HEK293T (cell line): ENCODE data around the gene KRT13.

Experiments used
- CTCF ChIA-PET: fragments of 350-600 bp; formaldehyde crosslinking; extraction: SDS; loops from one replicate; lab custom pipeline; 2021; ENCODE audit warnings: antibody characterized with exemption, inconsistent platforms; lab: Yijun Ruan, JAX
- POLR2A ChIA-PET: fragments of 350-600 bp; formaldehyde crosslinking; extraction: SDS; loops from one replicate; lab custom pipeline; 2020; ENCODE audit warnings: antibody characterized with exemption, inconsistent platforms; lab: Yijun Ruan, JAX
- DNase-seq: peaks from one replicate; pipeline ENCODE4 v3.0.0; 2012; ENCODE audit warnings: mixed read lengths; ENCODE audit errors: extremely low spot score
- ARNT ChIP-seq: fragments of 450-650 bp; IDR thresholded peaks from 2 replicates; pipeline ENCODE4 v1.6.1; 2017; ENCODE audit warnings: mild to moderate bottlenecking
- BHLHE40 ChIP-seq: fragments of 450-650 bp; IDR thresholded peaks from 2 replicates; pipeline ENCODE4 v1.6.1; 2016; ENCODE audit warnings: mild to moderate bottlenecking, moderate library complexity, borderline replicate concordance
- CTBP1 ChIP-seq: fragments of 450-650 bp; IDR thresholded peaks from 2 replicates; pipeline ENCODE4 v1.6.1; 2016; ENCODE audit warnings: borderline replicate concordance
- ELF4 ChIP-seq: fragments of 450-650 bp; IDR thresholded peaks from 2 replicates; pipeline ENCODE4 v1.6.1; 2017; ENCODE audit warnings: antibody characterized with exemption
- FOXA1 ChIP-seq: fragments of 450-650 bp; IDR thresholded peaks from 2 replicates; pipeline ENCODE4 v1.6.1; 2016; ENCODE audit warnings: mild to moderate bottlenecking
- FOXK2 ChIP-seq: fragments of 450-650 bp; IDR thresholded peaks from 2 replicates; pipeline ENCODE4 v1.6.1; 2016; ENCODE audit warnings: mild to moderate bottlenecking
- FOXM1 ChIP-seq: fragments of 450-650 bp; IDR thresholded peaks from 2 replicates; pipeline ENCODE4 v1.6.1; 2017; ENCODE audit warnings: mild to moderate bottlenecking, borderline replicate concordance
- HDGF ChIP-seq: fragments of 450-650 bp; IDR thresholded peaks from 2 replicates; pipeline ENCODE4 v1.6.1; 2017; ENCODE audit warnings: antibody characterized with exemption, borderline replicate concordance
- L3MBTL2 ChIP-seq: fragments of 450-650 bp; conservative IDR thresholded peaks from 2 replicates; pipeline ENCODE4 v1.6.1; 2016; ENCODE audit warnings: mild to moderate bottlenecking
- LEF1 ChIP-seq: fragments of 450-650 bp; IDR thresholded peaks from 2 replicates; pipeline ENCODE4 v1.6.1; 2017; ENCODE audit warnings: mild to moderate bottlenecking, borderline replicate concordance
- NFRKB ChIP-seq: fragments of 450-650 bp; IDR thresholded peaks from 2 replicates; pipeline ENCODE4 v1.6.1; 2016; ENCODE audit warnings: mild to moderate bottlenecking, moderate library complexity
- PKNOX1 ChIP-seq: fragments of 450-650 bp; IDR thresholded peaks from 2 replicates; pipeline ENCODE4 v1.6.1; 2016
- SP1 ChIP-seq: fragments of 450-650 bp; IDR thresholded peaks from 2 replicates; pipeline ENCODE4 v1.6.1; 2017
- SUZ12 ChIP-seq: fragments of 450-650 bp; IDR thresholded peaks from 2 replicates; pipeline ENCODE4 v1.6.1; 2016; ENCODE audit warnings: mild to moderate bottlenecking
- TARDBP ChIP-seq: fragments of 450-650 bp; IDR thresholded peaks from 2 replicates; pipeline ENCODE4 v1.6.1; 2016
- ZNF384 ChIP-seq: fragments of 450-650 bp; IDR thresholded peaks from 2 replicates; pipeline ENCODE4 v1.6.1; 2016

The KRT13 gene

DNA sequence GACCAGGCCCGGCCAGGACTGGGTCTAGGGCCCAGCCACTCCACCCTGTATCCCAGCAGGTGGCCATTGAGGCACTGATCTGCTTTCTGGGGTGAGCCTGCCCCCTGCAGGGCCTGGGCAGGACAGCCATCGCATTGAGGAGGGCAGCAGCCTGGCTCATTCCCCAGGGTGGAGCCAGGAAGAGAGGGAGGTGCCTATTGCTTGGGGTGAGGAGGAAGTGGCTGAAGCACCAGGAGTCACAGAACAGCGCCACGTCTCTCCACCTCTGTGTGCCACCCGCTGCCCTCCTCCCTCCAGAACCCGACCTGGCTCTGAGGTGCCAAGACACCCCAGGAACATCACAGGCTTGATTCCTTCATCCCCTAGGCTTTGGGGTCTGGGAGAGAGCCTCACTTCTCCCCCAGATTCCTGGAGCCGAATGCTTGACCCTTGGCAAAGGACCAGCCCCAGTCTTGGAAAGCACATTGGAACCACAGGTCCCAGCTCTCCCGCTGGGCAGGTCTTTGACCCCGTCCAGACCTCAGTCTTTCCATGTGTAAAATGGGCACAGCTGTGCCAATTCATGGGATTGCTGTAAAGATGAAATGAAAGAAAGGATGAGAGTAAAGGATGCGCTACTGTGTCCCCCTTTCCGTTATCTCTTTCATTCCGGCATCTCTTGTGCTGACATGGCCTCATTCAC, 8.5 kb downstream of the KRT13 start:
- no peak for TF ChIP-seq PKNOX1
- TF ChIP-seq HDGF: no peak
- no peak for TF ChIP-seq L3MBTL2
- TF ChIP-seq ARNT: no peak
- no peak for TF ChIP-seq SP1
- TF ChIP-seq LEF1: no peak
- no peak for TF ChIP-seq FOXA1
- no peak for TF ChIP-seq CTBP1
- no peak for TF ChIP-seq FOXM1
- TF ChIP-seq SUZ12: no peak
- no peak for TF ChIP-seq ELF4
- no peak for TF ChIP-seq TARDBP
- no peak for TF ChIP-seq FOXK2
- TF ChIP-seq ZNF384: no peak
- no peak for TF ChIP-seq NFRKB
- no peak for TF ChIP-seq BHLHE40
- ChIA-PET POLR2A (interaction anchor here (1.2 kb wide), 1 partner anchor 9 kb away, joined by 3 read pairs; no protein-coding TSS in a partner anchor), CTCF (interaction anchor here (0.6 to 0.9 kb wide), 2 partner anchors 9 to 169 kb away, joined by 3 to 7 read pairs; no protein-coding TSS in a partner anchor)
- DNase-seq: peak; percentile 69

GRCh38 chr17:41494524-41494923, 10.9 kb downstream of the KRT13 start:
- CTCF ChIA-PET: interaction anchor here (0.8 kb wide), 1 partner anchor 10 kb away, joined by 4 read pairs; no protein-coding TSS in a partner anchor
- POLR2A ChIA-PET: interaction anchor here (1.5 kb wide), 1 partner anchor 55 kb away, joined by 4 read pairs; no protein-coding TSS in a partner anchor
- no peak for DNase-seq
- TF ChIP-seq ELF4: no peak
- TF ChIP-seq TARDBP: no peak
- TF ChIP-seq FOXA1: no peak
- TF ChIP-seq PKNOX1: no peak
- no peak for TF ChIP-seq LEF1

- peak; percentile 29 for DNase-seq
- ChIA-PET POLR2A (no interaction called here), CTCF (interaction anchor here (1.0 to 2.5 kb wide), 3 partner anchors 56 to 170 kb away, joined by 4 to 8 read pairs (median 5); no protein-coding TSS in a partner anchor)
- TF ChIP-seq ELF4 (no peak), BHLHE40 (no peak), NFRKB (no peak), SUZ12 (no peak)
Measured at GRCh38 chr17:41492771-41493170, 12.6 kb downstream of the KRT13 start.

GRCh38 chr17:41492351-41492750, 13.1 kb downstream of the KRT13 start:
- TF ChIP-seq SP1: no peak
- TF ChIP-seq HDGF: no peak
- TF ChIP-seq PKNOX1: no peak
- no peak for TF ChIP-seq TARDBP
- no peak for TF ChIP-seq ARNT
- TF ChIP-seq BHLHE40: no peak
- no peak for TF ChIP-seq FOXM1
- TF ChIP-seq SUZ12: no peak
- no peak for TF ChIP-seq LEF1
- no peak for TF ChIP-seq NFRKB
- TF ChIP-seq ZNF384: no peak
- TF ChIP-seq L3MBTL2: no peak
- TF ChIP-seq FOXK2: no peak
- TF ChIP-seq ELF4: no peak
- no peak for TF ChIP-seq FOXA1
- no peak for TF ChIP-seq CTBP1
- DNase-seq: no peak
- ChIA-PET POLR2A (no interaction called here), CTCF (interaction anchor here (0.6 to 2.5 kb wide), 4 partner anchors 57 to 1690 kb away, joined by 3 to 8 read pairs (median 4); no protein-coding TSS in a partner anchor)

DNA sequence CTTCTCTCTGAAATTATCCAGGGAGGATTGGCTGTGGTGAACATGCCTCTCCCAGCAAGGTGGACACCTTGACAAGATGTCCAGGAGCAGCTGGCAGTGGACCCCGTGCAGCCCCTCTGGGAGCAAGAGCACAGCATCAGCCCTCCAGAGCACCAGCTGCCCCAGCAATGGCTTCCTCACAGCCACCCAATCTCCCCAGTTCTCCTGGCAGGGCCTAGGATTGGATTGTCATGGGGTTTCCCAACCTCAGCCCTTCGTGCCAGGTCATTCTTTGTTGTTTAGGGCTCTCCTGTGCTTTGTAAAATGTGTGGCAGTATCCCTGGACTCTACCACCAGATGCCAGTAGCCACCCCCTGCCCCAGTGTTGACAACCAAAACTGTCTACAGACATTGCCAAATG, 13.9 kb downstream of the KRT13 start:
- no peak for DNase-seq
- ChIA-PET POLR2A (interaction anchor here (1.5 kb wide), 1 partner anchor 12 kb away, joined by 4 read pairs; no protein-coding TSS in a partner anchor), CTCF (interaction anchor here (0.9 to 2.5 kb wide), 2 partner anchors 58 to 157 kb away, joined by 3 to 8 read pairs; no protein-coding TSS in a partner anchor)
- TF ChIP-seq FOXK2 (no peak), SP1 (no peak), ELF4 (no peak), FOXM1 (no peak), HDGF (no peak), TARDBP (no peak)
